ENCODE results near the gene MYO5A.

MYO5A gene

GRCh38 chr15:52257734-52258062 is 271.0 kb downstream of the MYO5A start:
- DNase-seq (ENCODE audit: low spot score), result no peak
- TF ChIP-seq, protein P1, sequence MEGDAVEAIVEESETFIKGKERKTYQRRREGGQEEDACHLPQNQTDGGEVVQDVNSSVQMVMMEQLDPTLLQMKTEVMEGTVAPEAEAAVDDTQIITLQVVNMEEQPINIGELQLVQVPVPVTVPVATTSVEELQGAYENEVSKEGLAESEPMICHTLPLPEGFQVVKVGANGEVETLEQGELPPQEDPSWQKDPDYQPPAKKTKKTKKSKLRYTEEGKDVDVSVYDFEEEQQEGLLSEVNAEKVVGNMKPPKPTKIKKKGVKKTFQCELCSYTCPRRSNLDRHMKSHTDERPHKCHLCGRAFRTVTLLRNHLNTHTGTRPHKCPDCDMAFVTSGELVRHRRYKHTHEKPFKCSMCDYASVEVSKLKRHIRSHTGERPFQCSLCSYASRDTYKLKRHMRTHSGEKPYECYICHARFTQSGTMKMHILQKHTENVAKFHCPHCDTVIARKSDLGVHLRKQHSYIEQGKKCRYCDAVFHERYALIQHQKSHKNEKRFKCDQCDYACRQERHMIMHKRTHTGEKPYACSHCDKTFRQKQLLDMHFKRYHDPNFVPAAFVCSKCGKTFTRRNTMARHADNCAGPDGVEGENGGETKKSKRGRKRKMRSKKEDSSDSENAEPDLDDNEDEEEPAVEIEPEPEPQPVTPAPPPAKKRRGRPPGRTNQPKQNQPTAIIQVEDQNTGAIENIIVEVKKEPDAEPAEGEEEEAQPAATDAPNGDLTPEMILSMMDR (IDR thresholded peaks at IDR 0.05; ENCODE audit: extremely low read depth, insufficient read depth, missing control alignments), result no peak
- in situ Hi-C loops (cut with MboI; ENCODE audit: low pct_unique_long_range_greater_than_20kb, low sequenced_read_pairs, unreplicated experiment), result loop anchor here (10.0 kb wide), 1 partner anchor 477 kb away; no protein-coding TSS in a partner anchor

Data from GM13977 (cell line).